HG02981 (cell line): ENCODE results near the gene ISG20L2.

Experiments
- ATAC-seq: cut with Tn5 transposase; IDR thresholded peaks from one replicate; pipeline ENCODE4 v1.9.1; 2021; ENCODE audit warnings: mild to moderate bottlenecking, moderate library complexity; ENCODE audit not compliant: unreplicated experiment

The ISG20L2 gene

GRCh38 chr1:156754219-156754618, 25.7 kb upstream of the ISG20L2 start:
- ATAC-seq: no peak

- no peak for ATAC-seq
Measured at GRCh38 chr1:156752843-156753482, 24.4 kb upstream of the ISG20L2 start.

- ATAC-seq: no peak
Measured at GRCh38 chr1:156751757-156752481, 23.4 kb upstream of the ISG20L2 start.

DNA sequence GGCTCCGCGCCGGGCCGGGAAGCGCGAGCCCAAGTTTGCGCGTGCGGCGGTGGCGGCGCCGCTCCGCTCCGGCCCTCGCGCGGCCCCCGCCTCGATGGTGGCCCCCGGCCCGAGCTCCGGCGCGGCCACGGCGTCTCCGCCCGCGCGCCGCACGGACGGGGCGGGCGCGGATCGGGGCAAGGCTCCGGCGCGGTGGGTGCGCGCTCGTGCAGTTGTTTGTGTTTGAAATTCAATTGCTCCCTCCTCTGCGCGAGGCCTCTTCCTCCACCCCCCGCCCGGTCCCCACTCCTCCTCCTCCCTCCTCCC, 22.8 kb upstream of the ISG20L2 start, which contains the start of gene HDGF:
TSS of gene HDGF (minus strand) at position 225 of the 306 bp plus-strand sequence. CDS start 246 bp downstream, outside the sequence.
- ATAC-seq: no peak

DNA sequence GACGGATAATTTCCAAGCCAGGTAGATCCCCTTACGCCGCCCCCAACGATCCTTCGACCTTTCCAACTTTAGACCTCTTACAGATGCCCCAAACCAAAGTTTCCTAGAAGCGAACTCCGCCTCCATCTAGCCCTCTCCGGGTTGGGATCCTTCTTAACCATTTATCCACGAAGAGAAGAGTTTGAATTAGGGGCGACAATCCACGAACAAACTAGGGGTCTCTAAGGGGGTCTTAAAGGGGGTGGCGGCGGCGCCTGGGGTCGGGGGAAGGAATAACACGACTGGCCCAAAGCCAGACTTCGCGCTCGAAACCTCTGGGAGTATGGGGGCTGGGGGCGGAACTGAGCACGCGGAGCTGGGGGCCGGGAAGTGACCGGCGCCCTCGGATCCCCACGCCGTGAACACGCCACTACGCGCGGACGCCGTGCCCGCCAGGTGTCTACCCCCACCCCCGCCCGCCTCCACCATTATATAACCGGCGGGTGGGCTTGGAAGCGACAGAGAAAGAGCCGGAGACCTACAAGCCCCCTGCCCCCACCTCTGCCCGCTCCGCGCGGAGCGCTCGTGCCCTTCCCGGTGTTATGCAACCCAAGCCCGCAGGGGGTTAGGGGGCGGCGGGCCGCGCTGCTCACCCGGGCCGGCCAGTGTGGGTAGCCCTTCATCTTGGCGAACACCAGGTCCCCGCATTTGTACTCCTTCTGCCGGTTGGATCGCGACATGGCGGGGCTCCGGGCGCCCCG, 22.3 kb upstream of the ISG20L2 start:
- no peak for ATAC-seq

DNA sequence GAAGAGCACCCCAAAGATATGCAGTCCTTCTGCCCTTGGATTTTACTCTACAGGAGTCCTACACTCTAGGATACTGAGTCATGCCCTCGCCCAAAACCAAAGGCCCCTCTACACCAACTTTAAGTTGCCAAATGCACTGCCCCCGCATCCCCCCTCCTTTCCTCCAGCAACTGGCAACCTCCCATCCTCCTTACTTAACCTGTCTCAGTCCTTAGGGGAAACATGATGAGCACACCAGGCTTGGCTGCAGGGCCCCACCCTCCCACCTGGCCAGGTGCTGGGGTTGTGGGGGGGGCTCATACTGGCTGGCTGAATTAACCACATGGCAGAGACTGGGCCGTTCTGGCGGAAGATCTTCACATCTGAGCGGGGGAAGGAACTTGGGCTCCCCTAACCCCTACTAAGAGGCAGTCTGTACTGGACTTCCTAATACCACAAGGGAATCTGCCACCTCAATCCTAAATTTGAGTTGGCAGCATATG, 21.7 kb upstream of the ISG20L2 start:
- no peak for ATAC-seq

- no peak for ATAC-seq
Measured at GRCh38 chr1:156749419-156750118, 21.0 kb upstream of the ISG20L2 start.

GRCh38 chr1:156748670-156749418, 20.3 kb upstream of the ISG20L2 start:
- ATAC-seq: no peak

DNA sequence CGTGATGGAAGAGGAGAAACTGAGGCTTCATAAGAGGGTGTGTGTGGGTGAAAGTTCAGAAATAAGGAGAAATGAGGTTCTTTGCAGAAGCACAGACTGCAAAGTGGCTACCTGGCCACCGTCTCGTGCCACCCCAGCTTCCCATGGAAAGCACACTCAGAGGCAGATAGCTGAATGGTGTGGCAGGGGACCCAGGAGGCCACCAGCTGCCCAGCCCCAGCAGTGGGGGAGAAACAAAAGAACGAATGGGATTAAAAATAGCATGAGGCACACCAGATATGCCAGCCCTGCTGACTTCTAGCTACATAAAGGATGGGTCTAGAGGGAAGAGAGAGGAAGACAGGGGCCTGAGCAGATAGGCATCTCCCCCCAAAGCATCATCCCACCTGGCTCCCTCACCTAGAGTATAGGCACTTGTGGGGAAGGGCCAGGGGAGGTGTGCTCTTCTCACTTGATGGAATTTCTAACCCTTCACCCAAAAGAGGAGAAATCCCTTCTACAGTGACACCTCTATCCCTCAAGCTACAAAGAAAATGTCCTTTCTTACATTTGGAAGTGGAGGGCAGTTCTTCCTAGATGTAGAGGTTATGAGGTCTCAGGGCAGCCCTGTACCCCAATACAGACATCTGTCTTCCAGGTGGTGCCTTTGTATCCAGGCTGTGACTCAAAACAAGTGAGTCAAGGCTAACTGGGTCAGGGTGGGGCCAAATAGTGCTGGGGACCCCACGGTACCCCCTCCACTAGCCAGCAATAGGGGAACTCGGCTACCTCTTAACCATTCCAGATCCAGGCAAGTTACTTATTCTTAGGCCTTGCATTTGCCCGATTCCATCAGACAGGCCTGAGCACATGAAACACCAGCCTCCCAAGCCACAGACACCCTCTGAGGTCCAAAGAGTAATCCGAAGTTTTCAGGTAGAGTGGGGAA, 19.4 kb upstream of the ISG20L2 start:
- ATAC-seq: no peak

- ATAC-seq: no peak
Measured at GRCh38 chr1:156746728-156747631, 18.4 kb upstream of the ISG20L2 start.

DNA sequence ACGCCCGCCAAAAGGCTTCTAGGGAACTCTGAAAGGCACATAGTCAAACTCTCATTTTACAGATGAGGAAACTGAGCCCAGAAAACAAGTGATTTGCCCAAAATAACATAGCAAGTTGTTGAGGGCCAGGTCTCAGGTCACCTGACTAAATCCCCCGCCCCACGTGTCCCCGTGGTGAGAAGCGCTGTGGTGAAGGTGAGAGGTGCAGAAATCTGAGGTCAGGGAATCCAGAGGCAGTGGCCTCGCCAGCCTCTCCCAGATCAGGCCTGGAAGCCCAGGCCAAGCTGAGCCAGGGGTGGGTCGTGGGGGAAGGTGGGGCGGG, 17.8 kb upstream of the ISG20L2 start:
- no peak for ATAC-seq

GRCh38 chr1:156745881-156746280, 17.3 kb upstream of the ISG20L2 start:
- ATAC-seq: no peak

DNA sequence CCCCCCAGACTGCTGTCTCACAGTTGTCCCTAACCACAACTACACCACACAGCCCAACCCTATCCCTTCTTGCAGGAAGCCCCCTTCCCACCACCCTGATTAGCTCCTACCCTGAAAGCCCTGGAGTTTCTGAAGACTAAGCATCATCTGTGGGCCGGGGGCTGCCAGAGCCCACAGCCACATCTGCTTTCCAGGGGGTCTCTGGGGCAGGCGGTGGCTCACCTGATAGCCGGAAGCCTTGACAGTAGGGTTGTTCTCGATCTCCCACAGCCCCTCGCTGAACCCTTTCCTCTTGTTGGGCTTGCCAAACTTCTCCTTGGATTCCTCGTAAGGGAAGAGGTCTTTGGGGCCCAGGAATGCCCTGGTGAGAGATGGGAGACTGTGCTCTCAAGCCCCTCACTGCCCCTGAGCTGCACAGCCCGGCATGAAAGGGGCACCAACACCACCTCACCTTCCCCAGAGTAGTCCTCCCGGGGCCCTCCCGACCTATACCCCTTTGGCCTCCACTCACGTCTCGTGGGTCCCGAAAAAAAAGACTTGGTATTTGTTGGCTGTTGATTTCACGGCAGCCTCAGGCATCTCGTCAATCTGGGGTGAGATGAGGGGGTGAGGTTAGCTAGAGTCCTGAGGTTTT, 16.3 kb upstream of the ISG20L2 start:
- ATAC-seq: no peak

DNA sequence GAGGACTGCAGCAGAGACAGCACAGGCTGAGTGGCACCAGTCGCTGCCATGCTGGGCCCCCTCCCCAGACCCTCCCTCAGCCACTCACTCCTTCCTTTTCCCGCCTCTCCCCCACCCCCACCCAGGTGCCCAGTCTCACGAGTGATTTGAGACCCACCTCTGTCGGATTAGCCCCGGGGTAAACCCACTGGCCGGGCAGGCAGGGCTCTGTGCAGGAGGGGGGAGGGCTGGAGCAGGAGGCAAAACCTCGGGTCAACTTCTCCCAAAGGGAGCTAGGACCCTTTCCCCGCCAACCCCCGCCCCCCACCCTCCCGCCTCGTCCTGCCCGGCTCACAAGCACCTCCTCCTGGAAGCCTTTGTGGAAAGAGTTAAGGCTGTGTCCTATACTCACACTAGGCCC, 15.8 kb upstream of the ISG20L2 start:
- no peak for ATAC-seq

- no peak for ATAC-seq
Measured at GRCh38 chr1:156743367-156744302, 15.1 kb upstream of the ISG20L2 start.

DNA sequence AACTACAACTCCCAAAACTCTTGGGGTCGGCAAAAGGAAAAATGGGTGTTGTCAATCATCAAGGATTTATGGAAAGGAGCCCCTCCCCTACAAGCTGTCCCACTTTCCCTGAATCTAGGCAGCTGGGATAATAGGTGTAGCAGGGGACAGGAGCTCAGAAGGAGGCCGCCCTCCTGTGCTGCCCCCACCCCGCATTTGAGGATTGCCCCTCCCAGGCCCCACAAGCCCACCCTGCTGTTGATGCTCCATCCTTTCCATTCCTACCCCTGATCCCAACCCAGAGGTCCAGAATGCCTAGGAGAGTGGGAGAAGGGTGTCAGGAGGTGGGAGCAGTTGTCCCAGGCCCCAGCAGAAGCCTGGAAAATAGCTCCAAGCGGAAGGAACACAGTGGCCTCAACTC, 14.2 kb upstream of the ISG20L2 start:
- no peak for ATAC-seq

DNA sequence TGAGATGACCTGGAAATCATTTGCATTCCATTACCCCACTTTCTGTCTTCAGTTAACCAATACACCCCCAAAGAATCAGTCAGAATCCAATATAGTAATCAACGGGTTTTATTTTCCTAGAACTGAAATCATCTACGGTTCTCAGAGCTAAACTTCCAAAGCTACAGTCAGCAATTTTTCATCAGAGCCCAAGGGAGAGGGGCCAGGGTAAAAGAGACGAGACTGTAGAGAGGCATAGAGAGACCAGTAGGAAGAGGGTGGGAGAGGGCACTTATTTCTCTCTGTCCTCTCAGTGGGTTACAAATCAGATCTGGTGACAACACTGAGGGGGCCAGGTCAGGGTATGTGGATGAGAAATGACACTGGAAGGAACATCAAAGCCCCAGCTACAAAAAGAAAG, 13.5 kb upstream of the ISG20L2 start:
- ATAC-seq: no peak
